OCI-LY7 (cell line): ENCODE measurements around the gene ZNF80. TPM values are rescaled to one million over a fixed set of nuclear protein-coding genes. Genes with fewer than 3 reads are reported as not detected.

ENCODE experiments used
- BruUV-seq: library from RNA; stranded (reverse); fragments of 400-500 nt; replicated peaks from 2 replicates; lab custom pipeline; 2021; lab: Mats Ljungman, UMichigan
- CTCF ChIA-PET: fragments of 300-600 bp; sonication (Branson Sonifier 250); formaldehyde crosslinking; loops from one replicate; lab custom pipeline; 2022; ENCODE audit warnings: antibody characterized with exemption; ENCODE audit not compliant: unreplicated experiment; lab: Charles Lee
- POLR2A ChIA-PET: fragments of 300-600 bp; sonication (Branson Sonifier 250); formaldehyde crosslinking; loops from one replicate; lab custom pipeline; 2022; ENCODE audit warnings: antibody characterized with exemption; lab: Charles Lee
- DNase-seq: peaks from one replicate; pipeline ENCODE4 v3.0.0-alpha.2; 2015; ENCODE audit warnings: low spot score
- H2AFZ ChIP-seq: fragments of 200-600 bp; sonication (generic), shearing (Covaris generic); 2 replicates; pipeline ENCODE4 v1.6.1; 2014; ENCODE audit warnings: mild to moderate bottlenecking, antibody characterized with exemption, low read length, moderate library complexity
- H3K27ac ChIP-seq: fragments of 200-600 bp; sonication (generic); 2 replicates; pipeline ENCODE4 v1.5.1; 2014; ENCODE audit warnings: mixed run types, low read depth, mild to moderate bottlenecking, moderate library complexity, low read length, inconsistent platforms; ENCODE audit not compliant: poor library complexity, severe bottlenecking
- H3K36me3 ChIP-seq: fragments of 200-600 bp; sonication (generic); 2 replicates; pipeline ENCODE4 v1.6.1; 2014; ENCODE audit warnings: mild to moderate bottlenecking, antibody characterized with exemption, low read length, moderate library complexity, mixed read lengths; ENCODE audit not compliant: insufficient read depth
- H3K4me1 ChIP-seq: fragments of 200-600 bp; sonication (generic); 2 replicates; pipeline ENCODE4 v1.5.1; 2014; ENCODE audit warnings: mild to moderate bottlenecking, low read length; ENCODE audit not compliant: insufficient read depth, poor library complexity, severe bottlenecking
- H3K4me2 ChIP-seq: fragments of 200-600 bp; sonication (generic); 2 replicates; pipeline ENCODE4 v1.6.1; 2014; ENCODE audit warnings: mild to moderate bottlenecking, low read length
- H3K4me3 ChIP-seq: fragments of 200-600 bp; sonication (generic); 2 replicates; pipeline ENCODE4 v1.5.1; 2014; ENCODE audit warnings: mild to moderate bottlenecking, low read depth, low read length; ENCODE audit not compliant: poor library complexity, severe bottlenecking
- H3K79me2 ChIP-seq: fragments of 200-600 bp; sonication (generic); 2 replicates; pipeline ENCODE4 v1.6.1; 2016; ENCODE audit warnings: low read depth, mild to moderate bottlenecking, low read length, moderate library complexity, mixed read lengths; ENCODE audit not compliant: insufficient read depth
- H3K9me2 ChIP-seq: fragments of 200-600 bp; sonication (generic); 2 replicates; pipeline ENCODE4 v1.6.1; 2016; ENCODE audit warnings: mild to moderate bottlenecking, low read length, mixed read lengths; ENCODE audit not compliant: insufficient read depth
- H3K9me3 ChIP-seq: fragments of 200-600 bp; sonication (generic); 2 replicates; pipeline ENCODE4 v1.6.1; 2014; ENCODE audit warnings: mild to moderate bottlenecking, mixed run types, low read length, mixed read lengths
- H4K20me1 ChIP-seq: fragments of 200-600 bp; sonication (generic); 2 replicates; pipeline ENCODE4 v1.6.1; 2014; ENCODE audit warnings: mild to moderate bottlenecking, antibody characterized with exemption, low read length, moderate library complexity, mixed read lengths; ENCODE audit not compliant: insufficient read depth
- EZH2phosphoT487 ChIP-seq: fragments of 200-600 bp; sonication (generic); IDR thresholded peaks from 2 replicates; pipeline ENCODE4 v1.6.1; 2018; ENCODE audit warnings: low read depth, borderline replicate concordance, mild to moderate bottlenecking, mixed run types, antibody characterized with exemption, low read length, moderate library complexity, mixed read lengths
- intact Hi-C: fragments of 100-400 bp; cut with micrococcal nuclease; formaldehyde crosslinking; loops from one replicate; pipeline ENCODE4 v1.10.0; 2022; ENCODE audit not compliant: unreplicated experiment
- total RNA-seq, 2 experiments: library from RNA; depleted of rRNA in 1 of 2; stranded (reverse); fragments of >200 nt in 1 of 2; shearing (Covaris generic) in 1 of 2; gene quantifications; 2 replicates each; pipeline ENCODE4 v1.2.3, GENCODE V29; 2014 to 2022
- TF ChIP-seq, protein P1 (sequence below): fragments of 200-600 bp; sonication (generic); conservative IDR thresholded peaks from 2 replicates; pipeline ENCODE4 v1.5.1; 2014; ENCODE audit warnings: mild to moderate bottlenecking, antibody characterized with exemption, low read length, moderate library complexity, mixed read lengths

ZNF80 gene
- total RNA-seq, 2 experiments from 2014 or later = not detected

DNA sequence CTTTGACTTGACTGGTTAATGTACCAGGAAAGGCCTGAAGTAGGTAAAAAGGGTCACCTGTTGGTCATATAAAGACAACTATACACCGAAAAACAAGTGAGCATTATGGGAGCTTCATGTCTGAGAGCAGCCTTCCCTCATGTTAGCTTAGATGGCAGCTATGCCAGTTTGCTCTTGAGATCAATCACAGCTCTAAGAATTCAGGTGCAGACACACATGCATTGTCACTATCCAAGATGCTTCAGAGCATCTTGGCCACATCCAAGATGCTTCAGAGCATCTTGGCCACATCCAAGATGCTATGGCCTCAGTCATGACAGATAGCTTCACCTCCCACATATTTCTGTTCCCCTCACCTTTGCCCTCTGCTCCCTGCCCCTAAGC, 15.5 kb downstream of the ZNF80 start:
- Histone ChIP-seq H2AFZ (no peak overlapping the region), H3K9me2 (no peaks in the 10 kb centered on the region), H3K27ac (no peak overlapping the region), H3K4me2 (no peak overlapping the region), H3K9me3 (peaks cover 19% of the 10 kb centered on the region), H4K20me1 (no peaks in the 10 kb centered on the region), H3K36me3 (peaks cover 13% of the 10 kb centered on the region), H3K4me3 (no peak overlapping the region), H3K4me1 (peaks cover 38% of the 10 kb centered on the region), H3K79me2 (no peaks in the 10 kb centered on the region)
- TF ChIP-seq, protein P1, sequence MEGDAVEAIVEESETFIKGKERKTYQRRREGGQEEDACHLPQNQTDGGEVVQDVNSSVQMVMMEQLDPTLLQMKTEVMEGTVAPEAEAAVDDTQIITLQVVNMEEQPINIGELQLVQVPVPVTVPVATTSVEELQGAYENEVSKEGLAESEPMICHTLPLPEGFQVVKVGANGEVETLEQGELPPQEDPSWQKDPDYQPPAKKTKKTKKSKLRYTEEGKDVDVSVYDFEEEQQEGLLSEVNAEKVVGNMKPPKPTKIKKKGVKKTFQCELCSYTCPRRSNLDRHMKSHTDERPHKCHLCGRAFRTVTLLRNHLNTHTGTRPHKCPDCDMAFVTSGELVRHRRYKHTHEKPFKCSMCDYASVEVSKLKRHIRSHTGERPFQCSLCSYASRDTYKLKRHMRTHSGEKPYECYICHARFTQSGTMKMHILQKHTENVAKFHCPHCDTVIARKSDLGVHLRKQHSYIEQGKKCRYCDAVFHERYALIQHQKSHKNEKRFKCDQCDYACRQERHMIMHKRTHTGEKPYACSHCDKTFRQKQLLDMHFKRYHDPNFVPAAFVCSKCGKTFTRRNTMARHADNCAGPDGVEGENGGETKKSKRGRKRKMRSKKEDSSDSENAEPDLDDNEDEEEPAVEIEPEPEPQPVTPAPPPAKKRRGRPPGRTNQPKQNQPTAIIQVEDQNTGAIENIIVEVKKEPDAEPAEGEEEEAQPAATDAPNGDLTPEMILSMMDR = no peak
- TF ChIP-seq EZH2phosphoT487 = no peak
- ChIA-PET POLR2A (interaction anchor here (0.7 to 2.6 kb wide), 2 partner anchors 8 to 232 kb away, joined by 3 to 38 read pairs; no protein-coding TSS in a partner anchor), CTCF (interaction anchor here (0.5 to 1.3 kb wide), 2 partner anchors 9 to 61 kb away, joined by 3 to 5 read pairs; no protein-coding TSS in a partner anchor)
- no peak for DNase-seq
- BruUV-seq = no TSS peak
- intact Hi-C loops = no loop called here

GRCh38 chr3:114221165-114221880, 16.1 kb downstream of the ZNF80 start:
- Histone ChIP-seq H3K36me3 (peaks cover 13% of the 10 kb centered on the region), H4K20me1 (no peaks in the 10 kb centered on the region), H3K4me1 (peaks cover 44% of the 10 kb centered on the region), H3K4me2 (no peak overlapping the region), H3K9me3 (peaks cover 19% of the 10 kb centered on the region), H3K9me2 (no peaks in the 10 kb centered on the region), H3K4me3 (no peak overlapping the region), H2AFZ (no peak overlapping the region), H3K79me2 (0 out of 2 replicates have a peak, but pooled peaks cover 5% of the 10 kb centered on the region), H3K27ac (no peak overlapping the region)
- CTCF ChIA-PET = interaction anchor here (0.5 to 1.3 kb wide), 2 partner anchors 8 to 61 kb away, joined by 3 to 5 read pairs; no protein-coding TSS in a partner anchor
- POLR2A ChIA-PET = interaction anchor here (0.7 to 2.6 kb wide), 2 partner anchors 7 to 233 kb away, joined by 3 to 38 read pairs; no protein-coding TSS in a partner anchor
- no TSS peak for BruUV-seq
- no peak for DNase-seq
- intact Hi-C loops = no loop called here
- no peak for TF ChIP-seq EZH2phosphoT487
- TF ChIP-seq, protein P1 = no peak
